Ovary (tissue), 9 donors: Measurements from ENCODE around the gene SLC39A1. TPM values are rescaled to one million over a fixed set of nuclear protein-coding genes. Genes with fewer than 3 reads are reported as not detected.

Source experiments
- DNase-seq, 5 donors: peaks; one replicate each; pipeline ENCODE4 v3.0.0-alpha.2; 2019 to 2020
- H3K27ac ChIP-seq, 2 donors: fragments of 200-600 bp; one replicate each; pipeline versions ENCODE4 v1.5.1 to v1.8.0; 2019 to 2022
- H3K27me3 ChIP-seq: fragments of 200-600 bp; one replicate; pipeline ENCODE4 v1.8.0; 2022
- H3K36me3 ChIP-seq: fragments of 200-600 bp; sonication (generic); one replicate; pipeline ENCODE4 v1.5.1; 2019
- H3K4me1 ChIP-seq: one replicate; pipeline ENCODE4 v1.8.1; 2013; ENCODE audit warnings: mild to moderate bottlenecking, moderate library complexity; ENCODE audit not compliant: insufficient read depth
- H3K4me3 ChIP-seq: fragments of 200-600 bp; sonication (generic); one replicate; pipeline ENCODE4 v1.5.1; 2017
- H3K9me3 ChIP-seq, 2 donors: fragments of 200-600 bp in 1 of 2; sonication (generic) in 1 of 2; one replicate each; pipeline versions ENCODE4 v1.5.1 to v1.8.1; 2013 to 2019; ENCODE audit warnings: mild to moderate bottlenecking in 1 of 2, moderate library complexity in 1 of 2
- CTCF ChIP-seq, 3 donors: fragments of 450-650 bp in 2 of 3; fragments of 200-600 bp in 1 of 3; IDR thresholded peaks; one replicate each; pipeline versions ENCODE4 v1.5.1 to v1.8.0; 2016 to 2022; ENCODE audit warnings: antibody characterized with exemption in 3 of 3, mild to moderate bottlenecking in 1 of 3
- EP300 ChIP-seq: sonication (generic); formaldehyde crosslinking; IDR thresholded peaks from one replicate; pipeline ENCODE4 v1.6.1; 2017; ENCODE audit warnings: antibody characterized with exemption
- POLR2A ChIP-seq: fragments of 450-650 bp; IDR thresholded peaks from one replicate; pipeline ENCODE4 v1.6.1; 2017; ENCODE audit warnings: antibody characterized with exemption, mild to moderate bottlenecking, moderate library complexity
- WGBS, 3 donors: extraction: QIAGEN DNeasy Blood & Tissue Kit in 1 of 3; methylation state at CpG; one replicate each; pipeline versions ENCODE4 v1.1.5 to v1.1.7; 2013 to 2017; 5-methylcytosine and 5-hydroxymethylcytosine counted together
- intact Hi-C, 4 donors: fragments of 100-400 bp; cut with DNase I; formaldehyde crosslinking; loops; one replicate each; pipeline versions ENCODE4 v1.11.0 to v1.15.1; 2022 to 2023
- polyA plus RNA-seq, 2 donors: library from polyadenylated mRNA; stranded (reverse); fragments of 200-250 nt in 1 of 2; fragments of 350-450 nt in 1 of 2; fragmentation: Illumina TruSeq in 1 of 2; extraction: RNeasy Lipid Tissue Mini Kit (QIAGEN cat#74804) in 1 of 2; gene quantifications; one replicate each; pipeline ENCODE4 v1.2.3, GENCODE V29; 2013 to 2014
- total RNA-seq, 7 donors: library from RNA; depleted of rRNA in 2 of 7; stranded (reverse); fragments of >200 nt in 2 of 7; fragmentation: NEBNext Ultra II Directional in 3 of 7; extraction: Animal tissue kit (Norgen Biotek cat#: 25700) in 3 of 7; gene quantifications; one replicate each; pipeline versions ENCODE4 v1.1.0 to v1.2.4, GENCODE V29; 2016 to 2023
- donor health status: DM: no; HTN: no; CAD: no; lungs with moderate emphysema.
- donor health status: DM: no; HTN: no; CAD: no.
- donor health status: Bipolar disorder and iron deficiency.
- donor health status: DM: yes; HTN: yes; CAD: no.
- donor health status: DM: no; HTN: no; CAD: no.
- donor health status: DM: yes; HTN: yes; CAD: no.

SLC39A1 gene
- total and polyA plus RNA-seq, 9 donors: 59.3 to 121 (median 74.3) TPM

DNA sequence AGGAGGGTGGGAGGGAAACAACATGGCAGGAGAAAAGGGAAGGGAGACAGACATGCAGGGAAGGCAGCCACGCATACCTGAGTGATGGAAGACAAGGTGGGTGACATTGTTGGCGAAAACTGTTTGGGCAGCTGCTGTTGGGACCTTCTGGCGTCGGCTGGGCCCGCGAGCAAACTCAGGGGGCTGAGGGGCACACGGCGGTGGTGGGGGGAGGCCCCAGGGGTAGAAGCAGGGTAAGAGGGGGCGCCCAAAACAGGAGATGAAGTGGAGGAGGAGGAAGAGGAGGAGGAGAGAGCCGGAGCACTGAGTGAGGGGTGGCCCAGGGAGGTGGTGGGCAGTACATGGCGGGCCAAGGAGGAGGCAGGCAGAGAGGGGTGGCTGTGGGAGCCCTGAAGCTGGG lies 12.2 kb downstream of the SLC39A1 start:
- Histone ChIP-seq H3K27me3 (no peaks in the 10 kb centered on the region), H3K4me3 (no peak overlapping the region), H3K27ac (no peak overlapping the region), H3K9me3 (no peaks in the 10 kb centered on the region), H3K4me1 (peaks cover 2% of the 10 kb centered on the region), H3K36me3 (no peaks in the 10 kb centered on the region)
- peak in 1 of 5 donors; percentile 12 for DNase-seq
- intact Hi-C loops: loop anchor here in 1 of 4 donors (10.0 kb wide), 1 partner anchor 156 kb away; no protein-coding TSS in a partner anchor
- 87 to 92% (median 87%) methylated on average over 11 of the region's 11 CpGs for WGBS, 3 donors
- TF ChIP-seq CTCF (IDR thresholded peaks at IDR 0.05): no peak
- no peak for TF ChIP-seq EP300
- TF ChIP-seq POLR2A: no peak

DNA sequence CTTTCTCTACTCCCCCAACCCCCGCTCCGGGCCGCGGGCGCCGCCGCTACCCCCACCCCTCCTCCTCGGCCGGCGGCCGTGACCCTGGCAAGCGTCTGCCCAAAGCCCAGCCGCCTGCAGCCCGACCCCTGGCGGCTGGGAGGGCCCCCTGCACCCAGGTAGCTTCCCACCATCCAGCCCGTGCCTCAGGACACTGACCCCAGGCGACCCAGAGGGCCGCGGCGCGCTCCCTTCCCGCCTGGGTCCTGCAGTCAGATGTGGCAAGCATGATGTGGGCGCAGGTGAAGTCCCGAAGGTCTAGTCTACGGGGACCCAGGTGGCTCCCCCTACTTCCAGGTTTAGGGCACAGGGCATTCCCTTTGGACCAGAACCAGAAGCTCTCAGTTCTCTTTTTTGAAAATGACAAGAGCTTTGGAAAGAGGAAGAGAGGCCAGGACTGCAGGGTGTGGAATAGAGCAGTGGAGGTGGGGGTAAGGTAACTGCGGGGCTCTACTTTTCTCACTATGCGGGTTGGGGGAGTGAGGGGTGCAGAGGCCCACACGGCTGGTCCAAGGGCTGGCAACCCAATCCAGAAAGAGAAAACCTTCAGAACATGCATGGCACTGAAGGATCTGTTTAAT lies 16.6 kb downstream of the SLC39A1 start, which contains the start of gene DENND4B:
Gene DENND4B (minus strand): TSS at position 97 of the 620 bp plus-strand sequence. CDS start 2,344 bp downstream, outside the sequence.
- Histone ChIP-seq H3K27me3 (no peaks in the 10 kb centered on the region), H3K9me3 (no peaks in the 10 kb centered on the region), H3K4me3 (peak within 1 kb of the TSS; percentile 88), H3K4me1 (peaks cover 7% of the 10 kb centered on the region), H3K36me3 (no peaks in the 10 kb centered on the region), H3K27ac (peak within 1 kb of the TSS; percentile 95 to 97)
- 9 to 18% (median 9%) methylated on average over 12 to 28 of the region's 28 CpGs for WGBS, 3 donors
- TF ChIP-seq CTCF (IDR thresholded peaks at IDR 0.05): peak; percentile 88 to 97 (median 92)
- no peak for TF ChIP-seq POLR2A
- intact Hi-C loops: loop anchor here in 3 of 4 donors (5.0 to 10.0 kb wide), 3 partner anchors 149 to 272 kb away; partner anchors contain the start of genes ILF2 (in 2 of the 3) and NPR1 (in 2 of the 3)
- DNase-seq: peak; percentile 82 to 90 (median 87)

DNA sequence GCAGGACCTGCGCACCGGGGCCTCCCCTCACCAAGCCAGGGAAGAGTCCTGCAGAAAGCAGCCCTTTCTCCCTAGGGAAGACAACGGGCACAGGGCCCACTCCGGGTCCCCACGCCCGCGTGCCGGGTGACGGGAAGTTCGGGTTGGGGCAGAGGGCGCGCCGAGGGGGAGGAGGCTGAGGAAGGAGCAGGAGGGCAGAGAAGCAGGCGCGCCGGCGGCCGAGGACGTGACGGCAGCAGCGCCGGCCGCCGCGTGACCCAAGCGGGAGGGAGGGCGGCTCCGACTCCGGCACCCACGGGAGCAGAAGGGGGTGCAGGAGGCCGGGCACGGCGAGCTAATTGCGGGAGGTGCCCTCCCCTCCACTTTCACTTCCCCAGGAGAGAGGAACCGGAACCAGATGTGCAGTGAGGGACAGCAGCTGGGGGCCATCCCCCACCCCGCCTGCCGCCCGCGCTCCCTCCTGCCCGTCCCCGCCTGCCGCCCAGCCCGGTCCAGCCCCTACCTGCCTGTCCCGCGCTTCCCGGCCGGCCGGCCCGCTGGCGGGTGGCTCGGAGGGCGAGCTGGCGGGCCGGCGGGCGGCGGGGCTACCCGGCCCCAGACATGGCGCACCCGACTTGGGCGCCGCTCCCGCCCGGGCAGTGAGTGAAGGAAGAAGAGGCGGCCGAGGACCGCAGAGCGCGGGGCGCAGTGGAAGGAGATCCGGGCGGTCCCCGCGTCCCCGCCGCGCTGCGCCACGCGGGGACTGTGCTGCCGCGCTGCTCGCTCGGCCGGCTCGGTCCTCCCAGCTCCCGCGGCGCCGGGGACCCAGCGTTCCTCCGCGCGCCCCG lies 17.3 kb downstream of the SLC39A1 start:
- intact Hi-C loops: loop anchor here in 3 of 4 donors (5.0 to 10.0 kb wide), 3 partner anchors 149 to 271 kb away; partner anchors contain the start of genes ILF2 (in 2 of the 3) and NPR1 (in 2 of the 3)
- 0 to 1% (median 1%) methylated on average over 53 to 89 of the region's 95 CpGs for WGBS, 3 donors

More for the DNA sequence above, 17.3 kb downstream of the SLC39A1 start:
- H3K4me1 ChIP-seq: peaks cover 7% of the 10 kb centered on the region
- peak overlapping the region; percentile 88 for H3K4me3 ChIP-seq
- peak overlapping the region; percentile 95 to 97 for H3K27ac ChIP-seq
- H3K9me3 ChIP-seq: no peaks in the 10 kb centered on the region
- H3K36me3 ChIP-seq: no peaks in the 10 kb centered on the region
- DNase-seq: peak; percentile 78 to 86 (median 82)
- TF ChIP-seq POLR2A (peak; percentile 8), CTCF (IDR thresholded peaks at IDR 0.05) (no peak)
- no peaks in the 10 kb centered on the region for H3K27me3 ChIP-seq
